Stimulated activated CD4-positive, alpha-beta T cell treated with anti-CD3 and anti-CD28 coated beads, TNF-alpha, amount 100 ng/mL, for 24 hours (primary cell): ENCODE data around the gene RETSAT.

Experiments used
- DNase-seq, 3 experiments: peaks; one replicate each; pipeline ENCODE4 v3.0.0-alpha.2; 2020; ENCODE audit warnings: low read depth in 3 of 3

RETSAT gene

GRCh38 chr2:85308201-85308600, 46.1 kb downstream of the RETSAT start:
- no peak for DNase-seq

GRCh38 chr2:85307527-85307897, 46.8 kb downstream of the RETSAT start:
- no peak for DNase-seq

- DNase-seq = no peak
Measured at GRCh38 chr2:85303780-85304531, 50.4 kb downstream of the RETSAT start.

GRCh38 chr2:85302121-85302520, 52.2 kb downstream of the RETSAT start:
- no peak for DNase-seq
